Stimulated activated CD4-positive, alpha-beta T cell treated with anti-CD3 and anti-CD28 coated beads, Interleukin-1b, Interleukin-23, amount 100 ng/mL, for 4 hours (primary cell): ENCODE measurements around the gene SNTG2.
"Not testable (repeated sequence)": the region's sequence is repeated elsewhere in the genome, so short reads cannot be mapped to it uniquely, and the experiment has no call there.

ENCODE experiments used
- DNase-seq, 2 donors: peaks; one replicate each; pipeline ENCODE4 v3.0.0-alpha.2; 2020; ENCODE audit warnings: low read depth in 2 of 2

Gene SNTG2

DNA sequence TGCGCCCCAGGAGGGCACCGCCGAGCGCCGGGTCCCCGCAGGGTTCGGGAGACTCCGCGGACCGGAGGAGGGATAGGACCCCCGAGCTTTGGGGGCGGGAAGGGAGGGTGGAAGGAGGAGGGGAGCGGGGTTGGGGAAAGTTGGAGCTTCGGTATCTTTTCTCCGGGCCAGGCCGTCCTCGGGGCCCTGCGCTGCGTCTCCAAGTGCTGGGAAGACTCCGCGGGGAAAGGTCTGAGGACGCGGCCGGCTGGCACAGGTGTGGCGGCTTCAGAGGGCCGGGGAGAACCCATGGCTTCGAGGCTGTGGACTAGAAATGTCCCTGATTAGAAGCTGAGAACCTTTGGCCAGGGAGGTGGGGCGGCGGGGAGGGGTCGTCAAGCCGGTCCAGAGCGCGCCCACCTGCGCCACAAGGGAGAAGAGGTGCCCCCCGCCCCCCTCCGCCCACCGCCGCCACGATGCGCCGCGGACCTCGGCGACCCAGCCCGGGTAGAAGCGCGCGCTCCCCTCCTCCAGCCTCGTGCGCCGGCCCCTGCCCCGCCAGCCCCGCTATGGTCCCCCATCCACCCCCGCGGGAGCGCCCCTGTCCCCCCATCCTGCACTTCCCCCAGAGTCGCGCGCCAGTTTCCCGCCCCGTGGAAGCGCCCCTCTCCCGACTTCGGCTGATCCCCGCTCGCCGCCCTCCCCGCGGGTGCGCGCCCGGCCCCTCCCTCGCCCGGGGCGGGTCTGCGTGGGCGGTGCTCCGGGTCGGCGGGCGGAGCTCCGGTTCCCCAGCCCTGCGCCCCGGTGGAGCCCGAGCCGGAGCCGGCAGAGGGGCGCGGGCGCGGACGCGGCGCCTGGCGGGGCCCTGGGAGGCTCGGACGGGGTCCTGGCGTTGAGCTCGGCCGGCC, at the start of gene SNTG2:
TSS of gene SNTG2 (plus strand) at position 770 of the 887 bp plus-strand sequence. CDS start 148 bp downstream, outside the sequence.
- peak; percentile 21 to 61 for DNase-seq

DNA sequence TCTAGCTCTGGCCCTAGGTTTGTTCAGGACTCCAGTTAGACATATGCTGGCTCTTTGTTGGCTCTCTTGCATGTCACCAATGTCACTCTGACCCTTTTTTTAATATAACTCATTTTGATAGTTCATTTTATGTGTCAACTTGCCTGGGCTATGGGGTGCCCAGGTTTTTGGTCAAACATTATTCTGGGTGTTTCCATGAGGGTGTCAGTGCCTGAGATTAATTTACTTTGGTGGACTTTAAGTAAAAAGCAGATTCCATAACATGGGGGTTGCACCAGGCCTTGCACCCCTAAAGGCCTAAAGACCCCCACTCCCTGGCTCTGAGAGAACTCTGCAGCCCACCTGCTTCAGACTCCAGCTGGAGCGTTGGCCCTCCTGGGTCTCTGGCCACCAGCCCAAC, 48.1 kb upstream of the SNTG2 start:
- no peak for DNase-seq

DNA sequence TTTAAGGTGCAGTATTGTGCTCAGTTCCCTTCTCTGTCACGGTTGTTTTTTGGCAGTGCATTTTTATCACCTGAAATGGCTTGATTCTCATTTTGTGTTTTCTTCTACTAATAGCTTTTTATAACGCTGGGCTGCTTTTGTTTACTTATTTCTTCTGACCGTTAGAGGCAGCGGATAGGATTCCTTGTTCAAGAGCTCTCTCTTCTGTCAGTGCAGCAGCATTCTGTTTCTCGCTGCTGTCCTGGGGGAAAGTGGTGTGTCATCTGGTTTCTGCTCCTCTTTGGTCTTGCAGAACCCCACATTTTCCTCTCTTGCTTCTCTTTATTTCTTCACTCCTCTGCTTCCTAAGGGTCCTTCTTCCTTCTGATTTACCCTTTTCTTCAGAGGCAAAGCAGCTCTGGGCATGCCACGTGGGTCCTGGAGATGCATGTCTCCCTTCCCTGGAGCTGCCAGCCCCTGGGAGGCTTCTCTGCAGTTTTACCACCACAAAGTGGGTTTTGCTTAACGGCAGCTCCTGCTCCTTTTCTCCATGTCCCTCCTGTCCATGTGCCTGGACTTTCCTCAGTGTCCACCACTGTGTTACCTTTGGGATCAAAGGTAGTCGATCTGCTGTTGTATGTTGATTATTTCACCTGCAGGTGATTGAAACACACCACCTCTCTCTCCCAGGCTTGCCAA, 47.3 kb upstream of the SNTG2 start:
- no peak for DNase-seq

DNA sequence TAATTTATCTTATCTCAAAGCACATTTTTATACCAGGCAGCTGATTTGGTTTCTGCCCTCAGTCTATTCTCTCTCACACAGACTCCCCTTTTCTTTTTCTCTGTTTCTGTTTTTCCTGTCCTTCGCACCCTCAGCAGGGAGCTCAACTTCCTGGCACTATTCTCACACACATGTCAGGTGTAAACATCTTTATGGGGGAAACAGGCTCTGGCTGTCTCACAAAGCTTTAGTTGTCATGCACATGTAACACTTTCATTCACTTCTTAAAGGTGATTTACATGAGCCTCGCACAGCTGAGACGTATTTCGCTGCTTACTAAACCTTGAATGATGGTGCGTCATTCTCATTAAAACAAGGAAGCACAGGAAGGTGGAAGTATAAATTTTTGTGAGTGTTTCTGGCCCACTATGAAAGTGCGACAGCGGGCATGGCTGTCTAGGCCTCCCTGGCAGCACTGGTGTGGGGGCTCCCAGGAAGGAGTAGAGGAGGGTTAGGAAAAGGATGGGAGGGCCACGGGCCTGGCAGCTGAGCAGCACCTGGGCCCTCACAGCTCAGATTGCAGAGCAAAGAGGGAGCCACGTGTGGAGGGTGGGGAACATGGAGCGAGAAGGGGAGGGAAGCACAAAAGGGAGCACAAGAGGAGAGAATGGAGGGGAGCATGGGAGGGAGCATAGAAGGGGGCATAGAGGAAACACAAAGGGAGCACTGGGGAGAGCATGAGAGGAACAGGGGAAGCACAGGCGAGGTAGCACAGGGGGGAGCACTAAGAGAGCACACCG, 46.2 kb upstream of the SNTG2 start:
- DNase-seq = no peak

DNA sequence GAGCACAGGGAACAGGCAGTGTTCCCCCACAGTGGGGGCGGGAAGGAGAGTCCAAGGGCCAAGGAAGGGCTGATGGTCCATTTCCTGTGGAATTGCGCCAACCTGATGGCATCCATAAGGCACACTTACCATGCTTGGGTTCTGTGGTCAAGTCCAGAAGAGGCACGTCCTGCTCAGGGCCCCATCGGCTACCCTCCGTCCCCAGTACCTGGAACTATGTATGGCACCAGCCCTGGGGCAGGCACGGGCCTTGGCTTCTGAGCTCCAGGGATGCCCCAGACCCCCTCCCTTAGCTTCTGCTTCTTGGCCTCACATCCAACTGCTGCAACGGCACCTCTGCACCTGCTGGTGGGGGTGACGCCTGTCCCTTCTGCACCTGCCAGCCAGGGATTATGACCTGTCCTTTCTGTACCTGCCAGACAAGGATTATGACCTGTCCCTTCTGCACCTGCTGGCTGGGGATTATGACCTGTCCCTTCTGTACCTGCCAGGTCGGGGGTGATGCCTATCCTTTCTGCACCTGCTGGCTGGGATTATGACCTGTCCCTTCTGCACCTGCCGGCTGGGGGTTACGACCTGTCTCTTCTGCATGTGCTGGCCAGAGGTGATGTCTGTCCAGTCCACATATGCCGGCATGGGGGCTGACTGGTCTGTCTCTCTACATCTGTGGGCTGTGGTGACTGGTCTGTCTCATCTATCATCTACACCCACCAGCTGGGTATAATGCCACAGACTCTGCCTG, 45.4 kb upstream of the SNTG2 start:
- no peak for DNase-seq

DNA sequence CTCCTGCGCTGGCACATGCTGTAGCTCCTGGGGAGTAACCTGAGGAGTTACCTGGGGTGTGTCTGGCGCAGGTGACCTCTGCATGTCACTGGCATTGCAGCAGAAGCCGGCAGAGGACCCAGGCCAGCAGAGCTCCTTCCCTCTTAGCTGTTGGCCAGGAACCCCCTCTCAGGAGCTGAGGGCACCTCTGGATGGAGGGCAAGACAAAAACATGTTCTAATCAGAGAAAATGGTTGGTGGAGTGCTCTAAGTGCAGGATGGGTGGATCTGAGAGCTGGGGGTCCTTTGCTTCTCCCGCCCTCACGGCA, 44.9 kb upstream of the SNTG2 start:
- DNase-seq = no peak

DNA sequence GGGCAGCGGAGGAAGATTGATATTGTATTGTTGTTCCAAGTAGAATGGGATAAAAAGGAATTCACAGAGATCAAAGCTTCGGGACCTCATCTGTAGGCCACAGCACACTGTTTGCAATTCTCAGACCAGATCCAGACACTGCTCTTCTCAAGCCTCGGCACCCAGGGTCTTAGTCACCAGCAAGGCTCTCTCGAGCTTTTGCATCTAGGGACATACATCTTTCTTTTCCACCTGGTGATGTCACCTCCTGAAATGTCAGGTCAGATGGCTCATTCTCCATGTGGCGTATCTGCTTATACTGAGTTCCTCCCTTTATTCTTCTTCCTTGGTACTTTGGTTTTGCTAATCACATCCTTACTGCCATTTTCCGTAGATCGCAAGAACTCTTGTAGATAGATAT, 42.9 kb upstream of the SNTG2 start:
- no peak for DNase-seq

DNA sequence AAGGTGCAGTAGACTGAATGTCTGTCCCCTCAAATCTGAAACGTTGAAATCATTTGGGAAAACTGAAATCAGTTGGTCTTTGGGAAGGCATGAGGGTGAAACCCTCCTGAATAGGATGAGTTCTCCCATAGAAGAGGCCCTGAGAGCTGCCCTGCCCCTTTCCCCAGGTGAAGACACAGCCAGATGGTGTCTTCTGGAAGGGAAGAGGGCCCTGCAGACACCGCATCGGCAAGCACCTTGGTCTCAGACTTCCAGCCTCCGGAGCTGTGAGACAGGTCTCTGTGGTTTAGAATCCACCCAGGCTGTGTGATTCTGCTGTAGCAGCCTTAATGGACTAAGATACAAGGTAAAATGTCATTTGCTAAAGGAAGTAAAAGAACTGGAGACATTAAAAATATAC, 42.1 kb upstream of the SNTG2 start:
- no peak for DNase-seq

DNA sequence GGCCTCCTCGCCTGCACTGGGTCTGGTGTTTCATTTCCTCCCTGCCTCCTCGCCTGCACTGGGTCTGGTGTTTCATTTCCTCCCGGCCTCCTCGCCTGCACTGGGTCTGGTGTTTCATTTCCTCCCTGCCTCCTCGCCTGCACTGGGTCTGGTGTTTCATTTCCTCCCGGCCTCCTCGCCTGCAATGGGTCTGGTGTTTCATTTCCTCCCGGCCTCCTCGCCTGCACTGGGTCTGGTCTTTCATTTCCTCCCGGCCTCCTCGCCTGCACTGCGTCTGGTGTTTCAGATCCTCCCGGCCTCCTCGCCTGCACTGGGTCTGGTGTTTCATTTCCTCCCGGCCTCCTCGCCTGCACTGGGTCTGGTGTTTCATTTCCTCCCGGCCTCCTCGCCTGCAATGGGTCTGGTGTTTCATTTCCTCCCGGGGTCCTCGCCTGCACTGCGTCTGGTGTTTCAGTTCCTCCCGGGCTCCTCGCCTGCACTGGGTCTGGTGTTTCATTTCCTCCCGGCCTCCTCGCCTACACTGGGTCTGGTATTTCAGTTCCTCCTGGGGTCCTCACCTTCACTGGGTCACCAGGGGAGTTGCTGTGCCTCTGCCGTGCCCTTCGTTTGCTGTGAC, 40.8 kb upstream of the SNTG2 start:
- not testable (repeated sequence) for DNase-seq

DNA sequence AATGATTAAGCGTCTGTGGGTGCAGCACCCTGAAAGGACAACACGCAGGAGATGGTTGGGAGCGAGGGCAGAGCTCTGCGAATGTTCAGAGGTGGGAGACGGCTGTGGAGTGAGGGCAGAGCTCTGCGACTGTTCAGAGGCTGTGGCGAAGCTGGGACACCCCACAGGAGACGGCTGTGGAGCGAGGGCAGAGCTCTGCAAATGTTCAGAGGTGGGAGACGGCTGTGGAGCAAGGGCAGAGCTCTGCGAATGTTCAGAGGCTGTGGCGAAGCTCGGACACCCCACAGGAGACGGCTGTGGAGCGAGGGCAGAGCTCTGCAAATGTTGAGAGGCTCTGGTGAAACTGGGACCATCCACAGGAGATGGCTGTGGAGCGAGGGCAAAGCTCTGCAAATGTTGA, 40.0 kb upstream of the SNTG2 start:
- DNase-seq = no peak

DNA sequence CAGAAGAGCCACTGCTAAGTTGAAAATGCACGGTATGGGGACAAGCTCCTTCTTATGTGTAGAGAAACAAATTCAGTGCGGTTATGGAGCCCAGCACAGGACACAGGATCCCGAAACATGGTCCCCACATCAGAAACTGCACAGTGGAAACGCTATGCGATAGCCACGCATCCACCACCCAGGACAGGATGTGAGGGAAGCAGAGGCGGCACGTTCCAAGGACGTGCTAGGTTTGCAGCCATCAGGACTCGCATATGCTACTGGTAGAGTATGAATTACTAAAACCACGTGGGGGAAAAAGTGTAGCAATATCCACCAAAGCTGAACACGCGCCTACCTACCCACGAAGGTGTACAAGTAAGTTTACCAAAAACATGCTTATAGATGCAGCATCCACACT, 34.7 kb upstream of the SNTG2 start:
- no peak for DNase-seq

DNA sequence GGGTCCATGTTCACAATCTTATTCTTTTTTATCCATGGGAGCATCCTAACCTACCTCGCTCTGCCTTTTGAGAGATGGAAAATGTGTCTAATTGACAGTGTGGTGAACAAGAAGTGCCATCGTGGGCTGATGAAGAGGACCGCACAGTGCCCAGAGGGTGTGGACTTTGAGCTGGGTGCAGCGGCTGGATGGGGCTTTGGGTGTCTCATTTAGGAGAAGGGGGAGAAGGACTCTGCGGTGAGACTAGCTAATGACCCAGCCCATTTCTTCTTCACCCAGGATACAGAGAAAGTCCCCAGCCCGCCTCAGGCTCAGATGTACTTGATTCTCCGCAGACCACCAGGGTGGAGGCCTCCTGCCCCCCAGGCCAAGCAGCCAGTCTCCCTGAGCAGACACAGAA, 33.7 kb upstream of the SNTG2 start:
- no peak for DNase-seq

DNA sequence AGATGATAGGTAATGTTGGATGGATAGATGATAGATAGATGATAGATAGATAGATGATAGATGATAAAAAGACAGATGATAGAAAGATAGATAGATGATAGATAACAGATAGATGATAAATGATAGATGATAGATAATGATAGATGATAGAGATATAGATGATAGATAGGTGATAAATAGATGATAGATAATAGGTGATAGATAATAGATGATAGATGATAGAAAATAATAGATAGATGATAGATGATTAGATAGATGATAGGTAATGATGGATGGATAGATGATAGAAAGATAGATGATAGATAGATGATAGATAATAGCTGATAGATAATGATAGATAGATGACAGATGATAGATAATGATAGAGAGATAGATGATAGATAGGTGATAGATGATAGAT, 31.0 kb upstream of the SNTG2 start:
- DNase-seq = no peak

DNA sequence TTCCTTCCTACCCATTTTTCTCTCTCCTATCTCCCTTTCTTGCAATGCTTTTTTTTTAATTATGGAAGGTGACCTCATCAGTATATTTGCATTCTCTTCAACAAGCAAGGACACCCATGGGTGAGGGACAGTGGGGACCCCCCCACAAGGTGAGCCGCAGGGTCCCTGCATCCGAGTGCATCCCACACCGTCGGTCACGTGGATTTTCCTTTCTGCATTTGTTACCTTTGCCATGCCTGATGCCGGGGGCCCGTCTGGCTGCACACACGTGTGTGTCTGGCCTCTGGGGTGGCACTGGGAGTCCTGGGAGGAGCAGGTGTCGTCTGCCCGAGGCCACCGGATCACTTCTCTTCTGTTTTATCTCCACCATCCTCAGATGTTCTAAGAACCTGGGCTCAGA, 30.1 kb upstream of the SNTG2 start:
- no peak for DNase-seq

DNA sequence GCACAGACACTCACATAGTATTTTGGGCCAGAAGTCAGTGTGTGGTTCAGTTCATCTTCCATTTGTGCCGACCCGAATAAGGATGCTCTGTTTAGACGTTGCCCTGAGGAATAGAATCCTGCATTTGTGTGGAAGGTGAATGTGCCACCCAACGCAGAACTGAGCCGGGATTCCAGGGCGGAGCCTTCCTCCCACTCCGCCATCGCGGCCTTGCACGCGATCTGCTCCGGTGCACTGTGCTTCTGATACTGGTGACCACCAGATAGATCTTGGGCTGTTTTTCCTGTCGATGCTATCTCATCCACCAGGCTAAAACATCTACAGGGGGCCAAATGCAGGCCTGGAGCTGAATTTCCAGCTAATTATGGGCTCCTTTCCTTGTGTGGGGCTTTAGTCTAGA, 29.6 kb upstream of the SNTG2 start:
- DNase-seq = no peak

DNA sequence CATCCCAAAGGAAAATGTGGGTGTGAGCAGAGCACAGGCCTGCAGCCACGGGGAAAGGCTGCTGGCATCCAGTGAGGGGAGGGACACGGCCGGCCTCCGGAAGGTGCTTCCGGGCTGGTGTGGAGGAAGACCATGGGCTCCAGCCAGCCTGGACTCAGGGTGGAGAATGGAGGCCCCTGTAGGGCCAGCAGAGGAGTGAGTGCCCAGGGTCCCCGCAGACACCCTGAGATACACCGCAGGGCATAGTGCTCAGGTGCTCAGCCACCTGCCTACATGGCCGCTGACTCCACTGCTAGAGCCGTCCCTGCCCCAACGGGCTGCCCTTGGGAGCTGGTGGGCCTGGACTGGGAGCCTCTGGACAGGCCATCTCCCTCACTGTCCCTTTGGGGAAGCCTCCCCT, 28.5 kb upstream of the SNTG2 start:
- no peak for DNase-seq

DNA sequence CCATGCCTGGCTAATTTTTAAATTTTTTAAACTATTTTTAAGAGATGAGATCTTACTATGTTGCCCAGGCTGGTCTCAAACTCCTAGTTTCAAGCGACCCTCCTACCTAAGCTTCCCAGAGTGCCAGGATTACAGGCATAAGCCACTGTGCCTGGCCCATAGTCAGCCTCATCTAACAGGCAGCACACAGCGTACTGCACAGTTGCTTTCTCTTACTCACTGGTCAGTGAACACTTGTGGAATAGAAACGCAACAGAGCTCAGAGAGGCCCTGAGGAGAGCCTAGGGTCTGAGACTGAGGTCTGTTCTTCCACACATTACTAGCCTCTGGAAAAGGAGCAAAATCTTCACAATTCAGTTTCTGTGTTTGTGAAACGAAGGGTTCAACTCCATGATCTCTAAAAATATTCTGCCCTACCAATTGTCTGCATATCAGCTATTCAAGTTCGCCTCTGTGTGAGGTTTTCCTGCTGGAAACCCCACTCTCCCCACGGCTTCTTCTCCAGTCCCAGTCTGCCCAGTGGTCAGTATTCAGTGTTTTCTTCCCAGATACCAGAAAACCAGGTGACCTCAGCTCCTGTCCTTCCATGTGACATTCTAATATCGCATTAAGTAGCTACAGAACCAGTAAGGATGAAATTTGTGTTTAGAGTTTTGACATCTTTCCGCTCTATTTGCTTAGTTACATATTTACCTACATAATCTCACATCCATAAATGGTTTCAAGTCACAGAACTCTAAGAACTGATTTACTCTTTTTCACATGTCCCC, 26.6 kb upstream of the SNTG2 start:
- DNase-seq = no peak

DNA sequence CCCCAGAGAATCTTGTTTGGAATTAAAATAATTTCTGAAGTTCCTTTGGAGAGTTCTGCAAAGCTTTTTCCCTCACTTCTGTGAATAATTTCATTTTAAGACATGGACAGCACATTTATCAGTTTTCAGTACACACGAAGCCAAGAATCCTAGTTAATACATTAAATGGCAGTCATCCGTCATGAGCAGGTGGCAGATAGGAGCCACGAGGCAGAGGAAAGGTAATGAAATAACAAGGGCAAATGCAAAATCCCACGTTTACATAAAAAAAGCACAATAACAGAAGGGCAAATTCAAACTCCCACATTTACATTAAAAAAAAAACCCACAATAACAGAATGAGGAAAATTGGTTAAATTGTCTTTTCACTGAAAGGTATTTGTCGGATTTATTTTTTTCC, 25.9 kb upstream of the SNTG2 start:
- DNase-seq = no peak

DNA sequence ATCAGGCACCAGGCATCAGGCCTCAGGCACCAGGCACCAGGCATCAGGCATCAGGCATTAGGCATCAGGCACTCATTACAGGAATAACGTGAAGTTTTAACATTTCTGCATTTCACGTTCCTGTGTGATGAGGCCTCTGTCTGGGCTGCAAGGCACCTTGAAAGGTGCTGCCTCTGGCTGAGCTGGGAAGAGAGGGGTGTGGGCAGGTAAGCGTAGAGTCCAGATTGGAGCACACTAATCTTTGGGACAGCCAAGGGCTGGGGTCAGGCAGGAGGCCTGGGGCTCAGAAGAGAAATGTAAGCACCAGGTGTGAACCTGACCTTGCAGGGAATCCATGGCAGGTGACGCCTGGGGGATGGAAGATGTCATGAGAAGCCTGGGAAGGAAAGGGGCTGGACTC, 25.3 kb upstream of the SNTG2 start:
- DNase-seq = no peak

DNA sequence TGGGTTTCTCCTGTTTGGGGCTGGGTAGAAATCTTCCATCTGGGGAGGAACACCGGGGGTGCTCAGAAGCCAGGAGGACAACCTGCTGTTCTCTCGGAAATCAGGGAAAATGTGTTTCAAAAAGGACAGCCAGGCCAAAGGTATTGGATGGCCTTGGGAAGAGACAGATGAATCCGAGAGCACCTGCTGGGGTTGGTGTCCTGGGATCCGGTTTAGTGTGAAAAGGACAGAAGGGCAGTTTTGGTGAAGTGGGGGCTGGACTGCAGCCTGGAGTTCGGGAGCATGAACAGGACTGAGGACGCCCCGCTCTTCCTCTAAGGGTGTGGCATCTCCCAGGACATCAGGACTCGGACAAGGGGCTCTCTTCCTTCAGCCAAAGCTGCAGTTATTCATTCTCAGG, 24.9 kb upstream of the SNTG2 start:
- no peak for DNase-seq

DNA sequence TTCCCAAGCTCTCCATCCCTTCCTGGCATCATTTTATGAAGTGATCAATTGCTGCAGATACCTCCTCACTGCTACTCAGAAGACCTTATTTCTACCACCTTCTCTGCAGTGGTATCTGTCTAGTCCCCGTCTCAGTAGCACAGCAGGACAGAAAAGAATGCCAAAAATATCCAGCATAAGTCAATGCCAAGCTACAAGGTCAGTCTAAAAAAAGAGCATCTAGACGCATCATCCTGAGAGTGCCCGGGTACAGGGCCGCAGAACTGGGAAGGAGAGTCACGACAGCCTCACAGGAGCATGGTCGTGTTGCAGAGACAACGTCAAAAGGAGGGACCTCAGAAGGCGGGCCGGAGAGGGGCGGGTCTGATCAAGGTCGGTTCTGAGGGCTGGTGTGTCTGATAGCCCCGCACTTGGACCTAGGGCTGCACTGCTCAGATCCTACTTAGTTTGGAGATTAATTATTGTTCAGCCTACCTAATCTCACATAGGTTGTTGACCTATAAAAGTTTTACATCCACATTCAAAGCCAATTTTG, 24.3 kb upstream of the SNTG2 start:
- DNase-seq = no peak
